ENCODE results near the gene MFAP2. TPM values are rescaled to one million over a fixed set of nuclear protein-coding genes. Genes with fewer than 3 reads are reported as not detected.

The MFAP2 gene
- total and polyA plus RNA-seq, 8 donors: 8.0 to 380 (median 282) TPM

DNA sequence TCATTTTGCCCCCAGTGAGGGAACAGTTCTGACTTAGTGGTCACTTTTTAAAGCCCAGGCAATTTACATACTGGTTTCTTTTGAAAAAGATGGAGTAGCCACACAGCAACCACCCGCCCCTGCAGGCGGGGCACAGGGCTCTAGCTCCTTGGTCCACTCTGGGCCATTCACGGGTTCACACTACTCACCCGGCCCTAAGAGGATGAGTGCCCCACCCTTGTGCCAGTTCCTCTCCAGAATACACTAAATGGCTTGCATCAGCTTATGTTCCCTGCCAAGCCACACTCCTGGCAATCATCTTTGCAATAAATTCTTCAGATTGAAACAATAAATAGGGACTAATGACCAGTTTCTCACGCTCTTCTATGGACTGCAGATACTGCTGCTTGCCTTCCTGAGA lies 47.0 kb upstream of the MFAP2 start:
- ATAC-seq: peak; percentile 94
- DNase-seq: peak in 1 of 4 donors; percentile 74
- peaks cover 11 to 33% of the 10 kb centered on the region in 2 donors for H3K4me1 ChIP-seq
- peaks cover 0 to 100% of the 10 kb centered on the region in 2 donors for H3K36me3 ChIP-seq
- intact Hi-C loops (cut with DNase I): no loop called here
- H3K27me3 ChIP-seq: no peaks in the 10 kb centered on the region
- TF ChIP-seq, protein P1, sequence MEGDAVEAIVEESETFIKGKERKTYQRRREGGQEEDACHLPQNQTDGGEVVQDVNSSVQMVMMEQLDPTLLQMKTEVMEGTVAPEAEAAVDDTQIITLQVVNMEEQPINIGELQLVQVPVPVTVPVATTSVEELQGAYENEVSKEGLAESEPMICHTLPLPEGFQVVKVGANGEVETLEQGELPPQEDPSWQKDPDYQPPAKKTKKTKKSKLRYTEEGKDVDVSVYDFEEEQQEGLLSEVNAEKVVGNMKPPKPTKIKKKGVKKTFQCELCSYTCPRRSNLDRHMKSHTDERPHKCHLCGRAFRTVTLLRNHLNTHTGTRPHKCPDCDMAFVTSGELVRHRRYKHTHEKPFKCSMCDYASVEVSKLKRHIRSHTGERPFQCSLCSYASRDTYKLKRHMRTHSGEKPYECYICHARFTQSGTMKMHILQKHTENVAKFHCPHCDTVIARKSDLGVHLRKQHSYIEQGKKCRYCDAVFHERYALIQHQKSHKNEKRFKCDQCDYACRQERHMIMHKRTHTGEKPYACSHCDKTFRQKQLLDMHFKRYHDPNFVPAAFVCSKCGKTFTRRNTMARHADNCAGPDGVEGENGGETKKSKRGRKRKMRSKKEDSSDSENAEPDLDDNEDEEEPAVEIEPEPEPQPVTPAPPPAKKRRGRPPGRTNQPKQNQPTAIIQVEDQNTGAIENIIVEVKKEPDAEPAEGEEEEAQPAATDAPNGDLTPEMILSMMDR (IDR thresholded peaks at IDR 0.05): no peak
- H3K4me3 ChIP-seq: no peak overlapping the region
- peak overlapping the region; percentile 53 to 67 for H3K27ac ChIP-seq
- no peaks in the 10 kb centered on the region for H3K9me3 ChIP-seq

DNA sequence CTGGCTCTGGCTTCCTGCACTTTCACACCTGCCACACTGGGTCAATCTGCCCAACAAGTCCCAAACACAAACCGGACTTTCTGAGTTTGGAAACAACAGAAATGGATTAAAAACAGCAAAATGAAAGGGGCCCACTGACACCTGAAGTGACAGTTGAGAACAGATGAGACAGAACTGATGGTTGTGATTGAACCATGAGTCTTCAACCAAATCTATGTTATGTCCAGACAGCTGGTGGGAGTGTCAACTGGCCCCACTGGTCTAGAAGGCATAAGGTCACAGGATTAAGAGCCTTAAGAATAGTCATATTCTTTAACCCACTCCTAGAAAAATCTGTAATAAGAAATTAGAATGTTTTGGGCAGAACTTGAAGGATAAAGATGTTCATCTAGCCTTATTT lies 44.3 kb upstream of the MFAP2 start:
- TF ChIP-seq, protein P1 (IDR thresholded peaks at IDR 0.05): no peak
- Histone ChIP-seq H3K4me3 (no peak overlapping the region), H3K9me3 (no peaks in the 10 kb centered on the region), H3K4me1 (peaks cover 11 to 33% of the 10 kb centered on the region in 2 donors), H3K27ac (no peak overlapping the region), H3K36me3 (peaks cover 0 to 100% of the 10 kb centered on the region in 2 donors), H3K27me3 (no peaks in the 10 kb centered on the region)
- intact Hi-C loops (cut with DNase I): no loop called here
- no peak for DNase-seq
- no peak for ATAC-seq

DNA sequence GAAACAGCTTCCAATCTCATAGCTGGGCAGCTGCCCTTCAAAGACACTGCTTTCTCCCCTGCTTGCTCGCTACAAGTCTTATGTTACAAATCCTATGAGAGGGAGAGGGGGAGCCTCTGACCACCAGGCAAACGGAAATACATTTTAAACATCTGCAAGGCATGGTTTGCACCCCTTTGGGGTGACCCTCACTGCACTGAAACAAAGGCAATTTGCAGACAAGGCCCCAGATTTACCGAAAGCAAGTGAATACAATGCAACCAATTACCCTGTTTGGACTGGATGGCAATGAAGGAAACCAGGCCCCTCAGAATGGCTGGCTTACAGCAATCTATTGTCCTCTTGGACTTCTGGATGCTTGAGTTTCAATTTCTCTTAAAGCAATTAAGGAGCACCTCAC lies 43.2 kb upstream of the MFAP2 start:
- H3K4me3 ChIP-seq: no peak overlapping the region
- ATAC-seq (no peak), DNase-seq (no peak)
- H3K9me3 ChIP-seq: no peaks in the 10 kb centered on the region
- TF ChIP-seq, protein P1 (IDR thresholded peaks at IDR 0.05): no peak
- H3K4me1 ChIP-seq: peaks cover 11 to 30% of the 10 kb centered on the region in 2 donors
- H3K27me3 ChIP-seq: no peaks in the 10 kb centered on the region
- no peak overlapping the region for H3K27ac ChIP-seq
- intact Hi-C loops (cut with DNase I): no loop called here
- peaks cover under 1 to 100% of the 10 kb centered on the region in 2 donors for H3K36me3 ChIP-seq

DNA sequence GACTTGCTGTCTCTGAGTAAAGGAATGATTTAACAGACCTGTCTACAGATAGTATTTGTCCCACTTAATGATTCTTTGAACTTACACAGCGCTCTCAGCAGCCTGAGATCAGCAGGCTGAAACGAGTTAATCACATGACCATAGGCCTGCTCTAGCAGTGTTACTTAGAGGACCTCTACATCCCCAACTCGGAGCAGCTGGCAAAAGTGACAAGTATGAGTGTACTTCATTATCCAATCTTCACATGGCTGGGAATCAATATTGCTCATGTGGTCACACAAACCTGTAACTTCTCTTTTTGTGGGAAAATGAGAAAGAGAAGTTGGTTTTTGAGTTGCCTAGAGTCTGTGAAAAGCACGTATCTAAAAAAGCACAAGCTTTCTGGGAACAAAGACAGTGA lies 42.7 kb upstream of the MFAP2 start:
- Histone ChIP-seq H3K9me3 (no peaks in the 10 kb centered on the region), H3K27ac (no peak overlapping the region), H3K36me3 (peaks cover 6 to 100% of the 10 kb centered on the region in 2 donors), H3K4me1 (peaks cover 9 to 25% of the 10 kb centered on the region in 2 donors), H3K27me3 (no peaks in the 10 kb centered on the region), H3K4me3 (no peak overlapping the region)
- intact Hi-C loops (cut with DNase I): no loop called here
- TF ChIP-seq, protein P1 (IDR thresholded peaks at IDR 0.05): no peak
- no peak for DNase-seq
- ATAC-seq: no peak

DNA sequence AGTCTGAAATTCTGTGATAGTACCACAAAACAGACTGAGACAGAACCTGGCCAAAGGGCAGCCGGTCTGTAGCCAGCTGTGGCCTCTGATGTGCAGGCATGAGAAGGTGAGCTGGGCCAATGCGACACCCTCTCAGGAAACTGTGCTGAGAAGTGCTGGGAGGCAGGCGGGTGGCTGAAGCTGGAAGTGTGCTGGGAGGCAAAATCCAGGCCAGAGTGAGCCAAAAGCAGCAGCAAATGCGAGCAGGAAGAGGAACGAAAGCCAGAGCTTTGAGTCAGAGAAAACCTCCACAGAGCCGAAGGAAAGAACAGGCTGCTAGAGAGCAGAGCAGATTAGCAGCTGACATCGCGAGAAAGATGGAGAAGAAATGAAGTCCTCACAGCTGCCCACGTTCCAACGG lies 41.5 kb upstream of the MFAP2 start:
- ATAC-seq (no peak), DNase-seq (no peak)
- no peak overlapping the region for H3K4me3 ChIP-seq
- H3K27me3 ChIP-seq: no peaks in the 10 kb centered on the region
- no peaks in the 10 kb centered on the region for H3K9me3 ChIP-seq
- intact Hi-C loops (cut with DNase I): no loop called here
- peaks cover 7 to 96% of the 10 kb centered on the region in 2 donors for H3K36me3 ChIP-seq
- TF ChIP-seq, protein P1 (IDR thresholded peaks at IDR 0.05): no peak
- H3K4me1 ChIP-seq: peaks cover 0 to 13% of the 10 kb centered on the region in 2 donors
- H3K27ac ChIP-seq: no peak overlapping the region
